Central memory CD8-positive, alpha-beta T cell (primary cell): Measurements from ENCODE around the gene RUFY1.
"Not testable (repeated sequence)": the region's sequence is repeated elsewhere in the genome, so short reads cannot be mapped to it uniquely, and the experiment has no call there.

ENCODE experiments used
- ATAC-seq: fragments of 150-1000 bp; cut with Tn5 transposase; replicated peaks from 2 replicates; pipeline ENCODE4 v1.10.0; 2022; ENCODE audit warnings: mild to moderate bottlenecking, moderate FRiP score, moderate number of reproducible peaks; ENCODE audit not compliant: poor library complexity, severe bottlenecking; ENCODE audit errors: extremely low read depth
- DNase-seq, 2 donors: peaks; one replicate each; pipeline ENCODE4 v3.0.0; 2021; ENCODE audit warnings: low spot score in 2 of 2
- H3K27ac Mint-ChIP-seq: one replicate; pipeline ENCODE4 v1.8.0; 2022; ENCODE audit warnings: low read depth, mild to moderate bottlenecking, moderate library complexity, mixed read lengths
- H3K27me3 Mint-ChIP-seq: one replicate; pipeline ENCODE4 v1.8.0; 2022; ENCODE audit warnings: mixed read lengths
- H3K36me3 Mint-ChIP-seq: one replicate; pipeline ENCODE4 v1.8.0; 2022; ENCODE audit warnings: mild to moderate bottlenecking, moderate library complexity, mixed read lengths; ENCODE audit not compliant: insufficient read depth
- H3K4me1 Mint-ChIP-seq: one replicate; pipeline ENCODE4 v1.8.0; 2022; ENCODE audit warnings: mixed read lengths
- H3K4me3 Mint-ChIP-seq: one replicate; pipeline ENCODE4 v1.8.0; 2022; ENCODE audit warnings: mild to moderate bottlenecking, moderate library complexity, mixed read lengths
- H3K9me3 Mint-ChIP-seq: one replicate; pipeline ENCODE4 v1.8.0; 2022; ENCODE audit warnings: mixed read lengths

The RUFY1 gene

GRCh38 chr5:179550511-179551342, at the start of gene RUFY1:
Gene RUFY1 (plus strand): TSS chr5:179550554. CDS start chr5:179550570, 16 bp downstream.
- DNase-seq (peak; percentile 74), ATAC-seq (peak; percentile 80)
- Mint-ChIP-seq H3K36me3 (peaks cover 13% of the 10 kb centered on the region), H3K27ac (peak within 1 kb of the TSS; percentile 97), H3K27me3 (no peaks in the 10 kb centered on the region), H3K4me1 (peaks cover 19% of the 10 kb centered on the region), H3K4me3 (peak within 1 kb of the TSS; percentile 95), H3K9me3 (no peaks in the 10 kb centered on the region)

- H3K27me3 Mint-ChIP-seq: peaks cover 22% of the 10 kb centered on the region
- not testable (repeated sequence) for ATAC-seq, H3K9me3 Mint-ChIP-seq, H3K4me3 Mint-ChIP-seq, H3K27ac Mint-ChIP-seq, H3K36me3 Mint-ChIP-seq, H3K4me1 Mint-ChIP-seq, DNase-seq
Observed at GRCh38 chr5:179501997-179502396, 48.4 kb upstream of the RUFY1 start.

GRCh38 chr5:179502420-179502819, 47.9 kb upstream of the RUFY1 start:
- H3K27me3 Mint-ChIP-seq: peaks cover 20% of the 10 kb centered on the region
- not testable (repeated sequence) for H3K36me3 Mint-ChIP-seq, DNase-seq, H3K4me3 Mint-ChIP-seq, H3K4me1 Mint-ChIP-seq, H3K9me3 Mint-ChIP-seq, ATAC-seq, H3K27ac Mint-ChIP-seq

GRCh38 chr5:179504191-179504590, 46.2 kb upstream of the RUFY1 start:
- DNase-seq (no peak), ATAC-seq (no peak)
- Mint-ChIP-seq H3K27ac (no peak overlapping the region), H3K36me3 (no peaks in the 10 kb centered on the region), H3K4me1 (no peaks in the 10 kb centered on the region), H3K9me3 (no peaks in the 10 kb centered on the region), H3K27me3 (peaks cover 4% of the 10 kb centered on the region), H3K4me3 (no peak overlapping the region)

- Mint-ChIP-seq H3K9me3 (no peaks in the 10 kb centered on the region), H3K27ac (no peak overlapping the region), H3K4me3 (no peak overlapping the region), H3K27me3 (peaks cover 3% of the 10 kb centered on the region), H3K4me1 (no peaks in the 10 kb centered on the region), H3K36me3 (no peaks in the 10 kb centered on the region)
- DNase-seq: no peak
- no peak for ATAC-seq
Observed at GRCh38 chr5:179504600-179505396, 45.6 kb upstream of the RUFY1 start.

- Mint-ChIP-seq H3K36me3 (no peaks in the 10 kb centered on the region), H3K4me3 (no peak overlapping the region), H3K27ac (no peak overlapping the region), H3K27me3 (peaks cover 9% of the 10 kb centered on the region), H3K9me3 (no peaks in the 10 kb centered on the region), H3K4me1 (no peaks in the 10 kb centered on the region)
- ATAC-seq: no peak
- no peak for DNase-seq
Observed at GRCh38 chr5:179505636-179506261, 44.6 kb upstream of the RUFY1 start.

GRCh38 chr5:179509239-179509638, 41.1 kb upstream of the RUFY1 start:
- no peaks in the 10 kb centered on the region for H3K9me3 Mint-ChIP-seq

GRCh38 chr5:179509845-179510244, 40.5 kb upstream of the RUFY1 start:
- no peak overlapping the region for H3K27ac Mint-ChIP-seq
- H3K4me3 Mint-ChIP-seq: no peak overlapping the region

More at GRCh38 chr5:179509239-179509638, 41.1 kb upstream of the RUFY1 start:
- DNase-seq: no peak
- no peak for ATAC-seq
- no peaks in the 10 kb centered on the region for H3K36me3 Mint-ChIP-seq
- H3K4me3 Mint-ChIP-seq: no peak overlapping the region
- H3K27ac Mint-ChIP-seq: no peak overlapping the region
- peaks cover 18% of the 10 kb centered on the region for H3K27me3 Mint-ChIP-seq
- no peaks in the 10 kb centered on the region for H3K4me1 Mint-ChIP-seq

GRCh38 chr5:179512452-179513000, 37.8 kb upstream of the RUFY1 start:
- peaks cover 37% of the 10 kb centered on the region for H3K27me3 Mint-ChIP-seq
- H3K36me3 Mint-ChIP-seq: no peaks in the 10 kb centered on the region
- DNase-seq (no peak), ATAC-seq (no peak)
- no peaks in the 10 kb centered on the region for H3K4me1 Mint-ChIP-seq
- H3K4me3 Mint-ChIP-seq: no peak overlapping the region
- H3K27ac Mint-ChIP-seq: no peak overlapping the region
- H3K9me3 Mint-ChIP-seq: no peaks in the 10 kb centered on the region

More at GRCh38 chr5:179509845-179510244, 40.5 kb upstream of the RUFY1 start:
- peaks cover 19% of the 10 kb centered on the region for H3K27me3 Mint-ChIP-seq
- no peaks in the 10 kb centered on the region for H3K4me1 Mint-ChIP-seq
- DNase-seq (no peak), ATAC-seq (no peak)
- no peaks in the 10 kb centered on the region for H3K9me3 Mint-ChIP-seq
- no peaks in the 10 kb centered on the region for H3K36me3 Mint-ChIP-seq

- not testable (repeated sequence) for H3K27ac Mint-ChIP-seq, H3K4me3 Mint-ChIP-seq, H3K9me3 Mint-ChIP-seq, H3K36me3 Mint-ChIP-seq, H3K4me1 Mint-ChIP-seq, DNase-seq, ATAC-seq
- peaks cover 28% of the 10 kb centered on the region for H3K27me3 Mint-ChIP-seq
Observed at GRCh38 chr5:179515501-179515900, 34.9 kb upstream of the RUFY1 start.

- no peak overlapping the region for H3K27ac Mint-ChIP-seq
- no peaks in the 10 kb centered on the region for H3K4me1 Mint-ChIP-seq
- DNase-seq (no peak), ATAC-seq (no peak)
- H3K27me3 Mint-ChIP-seq: peaks cover 28% of the 10 kb centered on the region
- H3K36me3 Mint-ChIP-seq: no peaks in the 10 kb centered on the region
- no peaks in the 10 kb centered on the region for H3K9me3 Mint-ChIP-seq
- H3K4me3 Mint-ChIP-seq: no peak overlapping the region
Observed at GRCh38 chr5:179516221-179516620, 34.1 kb upstream of the RUFY1 start.

- not testable (repeated sequence) for H3K9me3 Mint-ChIP-seq, H3K4me3 Mint-ChIP-seq, ATAC-seq, H3K36me3 Mint-ChIP-seq, H3K4me1 Mint-ChIP-seq, H3K27ac Mint-ChIP-seq, DNase-seq
- H3K27me3 Mint-ChIP-seq: peaks cover 22% of the 10 kb centered on the region
Observed at GRCh38 chr5:179517746-179518145, 32.6 kb upstream of the RUFY1 start.
